Activated T-cell treated with anti-CD3 and anti-CD28 coated beads, Interleukin-2, amount 50 U/mL, for 24 hours (primary cell): ENCODE data around the gene ABAT.
"Not testable (repeated sequence)": the region's sequence is repeated elsewhere in the genome, so short reads cannot be mapped to it uniquely, and the experiment has no call there.

Experiments
- DNase-seq: peaks from one replicate; pipeline ENCODE4 v3.0.0-alpha.2; 2020
- H3K27ac Mint-ChIP-seq: 2 replicates; pipeline ENCODE4 v1.8.0; 2020; ENCODE audit warnings: mild to moderate bottlenecking, mixed read lengths
- H3K27me3 Mint-ChIP-seq: 2 replicates; pipeline ENCODE4 v1.8.0; 2020; ENCODE audit warnings: mixed read lengths
- H3K36me3 Mint-ChIP-seq: 2 replicates; pipeline ENCODE4 v1.8.0; 2020; ENCODE audit warnings: low read depth, mixed read lengths
- H3K4me1 Mint-ChIP-seq: 2 replicates; pipeline ENCODE4 v1.8.0; 2020; ENCODE audit warnings: low read depth, mixed read lengths
- H3K4me3 Mint-ChIP-seq: 2 replicates; pipeline ENCODE4 v1.8.0; 2020; ENCODE audit warnings: mild to moderate bottlenecking, moderate library complexity, mixed read lengths
- H3K9me3 Mint-ChIP-seq: 2 replicates; pipeline ENCODE4 v1.8.0; 2020; ENCODE audit warnings: mixed read lengths

Gene ABAT

DNA sequence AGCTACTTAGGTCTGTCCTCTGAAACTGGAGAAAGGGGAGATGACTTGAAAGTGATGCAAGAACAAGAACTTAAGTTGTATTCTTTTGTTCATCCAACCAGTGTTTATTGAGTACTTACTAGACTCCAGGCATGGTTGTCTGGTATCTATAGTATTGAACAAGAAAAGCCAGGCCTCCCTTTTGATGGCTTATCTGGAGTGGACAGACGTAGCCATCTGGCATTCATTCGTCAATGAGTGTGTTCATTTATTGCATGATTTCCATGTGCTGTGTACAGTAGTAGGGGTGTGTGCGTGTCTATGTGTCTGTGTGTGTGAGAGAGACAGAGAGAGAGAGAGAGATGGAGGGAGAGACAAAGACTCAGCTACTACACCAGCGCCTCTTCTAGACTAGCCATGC, 9.2 kb downstream of the ABAT start:
- no peak overlapping the region for H3K27ac Mint-ChIP-seq

GRCh38 chr16:8685617-8686016, 11.2 kb downstream of the ABAT start:
- H3K4me3 Mint-ChIP-seq = no peak overlapping the region
- no peaks in the 10 kb centered on the region for H3K27me3 Mint-ChIP-seq
- no peak overlapping the region for H3K27ac Mint-ChIP-seq
- H3K4me1 Mint-ChIP-seq = no peaks in the 10 kb centered on the region
- peaks cover 33% of the 10 kb centered on the region for H3K36me3 Mint-ChIP-seq
- no peak for DNase-seq
- peaks cover 15% of the 10 kb centered on the region for H3K9me3 Mint-ChIP-seq

More for the DNA sequence above, 9.2 kb downstream of the ABAT start:
- no peak overlapping the region for H3K4me3 Mint-ChIP-seq
- H3K36me3 Mint-ChIP-seq = peaks cover 24% of the 10 kb centered on the region
- H3K4me1 Mint-ChIP-seq = peaks cover 2% of the 10 kb centered on the region
- DNase-seq = no peak
- H3K9me3 Mint-ChIP-seq = peaks cover 8% of the 10 kb centered on the region
- H3K27me3 Mint-ChIP-seq = no peaks in the 10 kb centered on the region

GRCh38 chr16:8686031-8686621, 11.7 kb downstream of the ABAT start:
- Mint-ChIP-seq H3K36me3 (peaks cover 37% of the 10 kb centered on the region), H3K27ac (no peak overlapping the region), H3K4me1 (no peaks in the 10 kb centered on the region), H3K27me3 (no peaks in the 10 kb centered on the region), H3K9me3 (peaks cover 16% of the 10 kb centered on the region), H3K4me3 (no peak overlapping the region)
- DNase-seq = no peak

DNA sequence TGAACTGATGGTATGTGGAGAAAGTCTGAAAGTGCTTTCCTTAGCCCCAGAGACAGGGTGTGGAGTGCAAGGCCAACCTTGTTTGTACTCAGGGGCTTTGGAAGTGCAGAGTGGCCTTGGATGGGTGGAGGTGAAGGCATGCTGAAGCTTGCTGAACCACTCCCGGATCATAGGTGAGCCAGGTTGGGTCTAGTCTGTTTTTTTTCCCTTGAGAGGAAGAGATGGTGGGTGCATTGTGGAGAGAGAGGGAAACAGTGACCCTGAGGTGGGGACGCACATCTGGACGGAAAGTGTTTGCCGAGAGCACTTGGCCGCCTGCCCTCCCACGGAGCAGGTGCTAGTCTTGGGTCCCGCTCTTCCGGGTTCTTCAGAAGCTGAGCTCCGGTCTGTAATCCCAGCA, 12.5 kb downstream of the ABAT start:
- H3K4me3 Mint-ChIP-seq = no peak overlapping the region
- DNase-seq = no peak
- H3K9me3 Mint-ChIP-seq = peaks cover 16% of the 10 kb centered on the region
- H3K36me3 Mint-ChIP-seq = peaks cover 37% of the 10 kb centered on the region
- no peaks in the 10 kb centered on the region for H3K27me3 Mint-ChIP-seq
- no peaks in the 10 kb centered on the region for H3K4me1 Mint-ChIP-seq
- no peak overlapping the region for H3K27ac Mint-ChIP-seq

GRCh38 chr16:8689686-8690085, 15.3 kb downstream of the ABAT start:
- Mint-ChIP-seq H3K4me3 (no peak overlapping the region), H3K36me3 (peaks cover 37% of the 10 kb centered on the region), H3K9me3 (peaks cover 16% of the 10 kb centered on the region), H3K27ac (no peak overlapping the region), H3K27me3 (no peaks in the 10 kb centered on the region), H3K4me1 (no peaks in the 10 kb centered on the region)
- no peak for DNase-seq

DNA sequence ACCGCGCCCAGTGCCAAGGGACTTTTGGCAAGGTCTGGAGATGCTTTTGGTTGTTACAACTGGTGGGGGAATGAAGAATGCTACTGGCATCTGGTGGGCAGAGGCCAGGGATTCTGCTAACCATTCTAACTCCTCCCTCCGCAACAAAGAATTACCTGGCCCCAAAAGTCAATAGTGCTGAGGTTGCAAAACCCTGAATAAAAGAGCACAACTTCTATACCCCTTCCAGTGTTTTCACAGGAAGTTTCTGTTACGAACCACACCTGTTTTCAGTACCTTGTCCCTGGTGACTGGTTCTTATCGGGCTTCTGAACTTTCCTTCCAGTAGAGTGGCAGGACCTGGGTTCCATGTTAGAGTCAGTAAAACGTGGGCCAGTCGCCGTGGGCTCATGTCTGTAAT, 17.3 kb downstream of the ABAT start:
- Mint-ChIP-seq H3K9me3 (peaks cover 16% of the 10 kb centered on the region), H3K36me3 (peaks cover 35% of the 10 kb centered on the region), H3K27ac (no peak overlapping the region), H3K4me3 (no peak overlapping the region), H3K4me1 (no peaks in the 10 kb centered on the region), H3K27me3 (no peaks in the 10 kb centered on the region)
- DNase-seq = no peak

DNA sequence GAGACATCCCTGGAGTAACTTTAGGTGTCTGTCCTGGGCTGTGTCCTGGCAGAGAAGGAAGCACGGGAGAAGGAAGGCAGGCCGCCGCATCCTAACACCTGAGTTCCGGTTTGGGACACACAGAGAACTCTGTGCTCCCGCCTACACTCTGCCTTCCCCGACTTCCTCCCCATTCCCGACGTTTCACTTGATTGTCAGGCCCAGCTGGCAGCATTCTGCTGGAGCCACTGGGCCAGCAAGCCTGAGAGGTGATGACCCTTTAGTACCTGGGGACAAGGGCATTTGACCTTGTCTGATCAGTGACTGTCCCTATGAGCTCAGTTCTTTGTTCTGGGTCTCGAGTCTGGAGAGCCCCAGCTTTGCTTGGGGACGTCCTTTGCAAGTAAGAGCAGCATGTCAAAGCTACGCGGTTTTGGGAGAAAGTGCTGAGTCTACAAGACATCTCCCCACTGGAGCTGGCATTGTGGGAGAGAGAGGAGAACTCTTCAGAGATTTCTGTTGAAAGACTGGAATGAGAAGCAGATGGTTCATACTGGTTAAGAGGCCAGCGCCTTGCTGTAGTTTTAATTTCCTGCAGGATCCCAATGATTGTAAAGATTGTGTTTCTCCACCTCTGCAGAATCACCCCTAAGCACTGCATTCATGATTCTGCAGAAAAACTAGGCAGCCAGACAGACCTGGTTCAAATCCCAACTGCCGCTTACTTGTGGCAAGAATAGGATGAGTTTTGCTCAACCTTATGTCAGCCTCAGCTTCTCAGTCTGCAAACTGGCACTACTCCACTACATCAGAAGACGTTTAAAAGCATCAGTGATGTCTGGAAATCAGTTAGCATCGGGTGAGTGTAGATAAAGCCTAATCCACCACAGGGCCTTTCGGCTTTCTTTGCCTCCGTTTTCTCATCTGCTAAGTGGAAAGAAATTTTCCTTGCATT, 20.6 kb downstream of the ABAT start:
- Mint-ChIP-seq H3K4me3 (no peak overlapping the region), H3K27ac (no peak overlapping the region), H3K36me3 (peaks cover 9% of the 10 kb centered on the region), H3K4me1 (no peaks in the 10 kb centered on the region), H3K9me3 (peaks cover 7% of the 10 kb centered on the region), H3K27me3 (no peaks in the 10 kb centered on the region)
- DNase-seq = no peak

DNA sequence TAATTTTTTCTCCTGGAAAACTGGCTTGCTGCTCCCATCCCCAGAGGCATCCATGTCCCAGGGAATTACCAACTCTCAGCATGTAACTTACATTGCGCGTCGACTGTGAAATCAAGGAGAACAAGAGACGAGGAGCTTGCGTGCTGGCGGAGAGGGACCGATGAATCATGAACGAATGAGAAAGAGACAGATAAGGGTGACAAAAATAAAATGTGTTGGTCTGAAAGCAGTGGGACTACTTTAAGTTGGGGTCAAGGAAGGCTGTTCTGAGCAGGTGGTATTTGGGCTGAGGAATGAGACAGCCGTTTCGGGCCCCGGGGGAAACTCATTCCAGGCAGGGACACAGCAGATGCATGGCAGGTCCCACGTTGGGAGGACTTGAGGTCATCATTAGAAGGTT, 22.5 kb downstream of the ABAT start:
- Mint-ChIP-seq H3K27ac (no peak overlapping the region), H3K27me3 (no peaks in the 10 kb centered on the region), H3K9me3 (no peaks in the 10 kb centered on the region), H3K4me1 (no peaks in the 10 kb centered on the region), H3K36me3 (no peaks in the 10 kb centered on the region), H3K4me3 (no peak overlapping the region)
- DNase-seq = no peak

GRCh38 chr16:8697965-8698364, 23.5 kb downstream of the ABAT start:
- no peaks in the 10 kb centered on the region for H3K4me1 Mint-ChIP-seq
- no peak for DNase-seq
- H3K27ac Mint-ChIP-seq = no peak overlapping the region
- no peaks in the 10 kb centered on the region for H3K36me3 Mint-ChIP-seq
- H3K4me3 Mint-ChIP-seq = no peak overlapping the region
- H3K9me3 Mint-ChIP-seq = no peaks in the 10 kb centered on the region
- no peaks in the 10 kb centered on the region for H3K27me3 Mint-ChIP-seq

DNA sequence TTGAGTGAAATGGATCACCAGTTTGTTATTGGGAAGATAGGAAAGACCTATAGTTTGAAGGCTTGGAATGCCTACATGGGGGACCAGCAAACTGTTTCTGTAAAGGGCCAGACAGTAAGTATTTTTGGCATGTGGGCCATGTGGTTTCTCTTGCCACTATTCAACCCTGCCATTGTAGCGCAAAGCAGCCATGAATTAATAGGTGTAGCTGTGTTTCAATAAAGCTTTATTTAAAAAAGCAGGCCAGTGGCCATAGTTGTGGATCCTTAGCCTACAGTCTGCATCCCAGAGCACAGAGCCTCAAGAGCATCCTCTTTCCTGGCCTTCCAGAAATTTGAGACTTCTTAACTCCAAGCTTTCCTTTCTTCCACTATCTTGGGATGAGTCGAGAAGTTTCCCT, 29.3 kb downstream of the ABAT start:
- H3K27me3 Mint-ChIP-seq = no peaks in the 10 kb centered on the region
- H3K27ac Mint-ChIP-seq = no peak overlapping the region
- H3K9me3 Mint-ChIP-seq = no peaks in the 10 kb centered on the region
- H3K4me1 Mint-ChIP-seq = no peaks in the 10 kb centered on the region
- H3K4me3 Mint-ChIP-seq = no peak overlapping the region
- no peak for DNase-seq
- H3K36me3 Mint-ChIP-seq = peaks cover 2% of the 10 kb centered on the region

GRCh38 chr16:8704098-8704497, 29.7 kb downstream of the ABAT start:
- Mint-ChIP-seq H3K4me3 (no peak overlapping the region), H3K27me3 (no peaks in the 10 kb centered on the region), H3K27ac (no peak overlapping the region), H3K4me1 (no peaks in the 10 kb centered on the region), H3K36me3 (peaks cover 2% of the 10 kb centered on the region), H3K9me3 (no peaks in the 10 kb centered on the region)
- DNase-seq = no peak

DNA sequence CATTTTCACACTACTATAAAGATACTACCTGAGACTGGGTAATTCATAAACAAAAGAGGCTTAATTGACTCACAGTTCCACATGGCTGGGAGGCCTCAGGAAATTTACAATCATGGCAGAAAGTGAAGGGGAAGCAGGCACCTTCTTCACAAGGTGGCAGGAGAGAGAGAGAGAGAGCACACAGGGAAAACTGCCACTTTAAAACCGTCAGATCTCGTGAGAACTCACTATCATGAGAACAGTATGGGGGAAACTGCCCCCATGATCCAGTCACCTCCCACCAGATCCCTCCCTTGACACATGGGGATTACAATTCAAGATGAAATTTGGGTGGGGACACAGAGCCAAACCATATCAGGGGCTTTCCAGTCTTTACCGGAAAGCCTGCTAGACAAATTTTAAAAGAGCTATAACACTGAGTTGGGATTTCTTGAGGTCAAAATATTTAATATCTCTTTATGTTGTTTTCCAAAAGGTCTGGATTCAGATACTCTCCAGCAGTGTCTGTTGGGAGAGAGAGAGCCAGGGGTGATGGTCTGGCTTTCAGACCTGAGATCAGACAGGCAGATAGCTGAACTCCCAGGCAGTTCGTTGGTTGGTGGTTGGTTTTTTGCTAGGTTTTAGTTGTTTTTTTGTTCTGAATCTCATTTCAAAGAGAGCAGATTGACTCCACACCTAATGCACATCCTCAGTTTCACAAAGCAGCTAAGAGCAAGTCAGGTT, 30.8 kb downstream of the ABAT start:
- H3K9me3 Mint-ChIP-seq, DNase-seq, H3K27ac Mint-ChIP-seq, H3K27me3 Mint-ChIP-seq, H3K4me1 Mint-ChIP-seq, H3K36me3 Mint-ChIP-seq, H3K4me3 Mint-ChIP-seq: not testable (repeated sequence)

DNA sequence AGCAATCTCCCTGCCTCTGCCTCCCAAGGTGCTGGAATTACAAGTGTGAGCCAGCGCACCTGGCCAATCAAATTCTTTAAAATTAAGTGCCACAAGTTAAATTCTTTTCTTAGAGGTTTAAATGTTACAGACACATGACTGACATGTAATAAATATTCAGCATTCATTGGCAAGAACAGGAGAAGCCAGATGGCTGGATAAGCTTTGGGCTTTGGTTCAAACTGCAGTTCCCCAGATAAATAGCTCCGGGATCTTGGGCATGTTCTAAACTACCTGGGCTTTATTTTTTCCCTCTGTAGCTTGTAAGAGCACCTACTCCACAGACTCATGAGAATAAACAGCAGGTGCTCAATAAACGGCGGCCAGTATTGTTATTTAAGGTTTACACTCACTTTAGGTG, 34.1 kb downstream of the ABAT start:
- Mint-ChIP-seq H3K27me3 (no peaks in the 10 kb centered on the region), H3K9me3 (no peaks in the 10 kb centered on the region), H3K4me3 (no peak overlapping the region), H3K36me3 (peaks cover 2% of the 10 kb centered on the region), H3K4me1 (no peaks in the 10 kb centered on the region), H3K27ac (no peak overlapping the region)
- DNase-seq = no peak

- Mint-ChIP-seq H3K36me3 (peaks cover 25% of the 10 kb centered on the region), H3K27ac (no peak overlapping the region), H3K9me3 (peaks cover 3% of the 10 kb centered on the region), H3K4me3 (no peak overlapping the region), H3K4me1 (no peaks in the 10 kb centered on the region), H3K27me3 (no peaks in the 10 kb centered on the region)
- DNase-seq = no peak
These were observed 38.4 kb downstream of the ABAT start for GRCh38 chr16:8712589-8713361.
